ES-I3 (cell line): Measurements from ENCODE around the gene SBDS.
"Not testable (repeated sequence)": the region's sequence is repeated elsewhere in the genome, so short reads cannot be mapped to it uniquely, and the experiment has no call there.

Experiments used
- H3K36me3 ChIP-seq: 2 replicates; pipeline ENCODE4 v1.6.1; 2013; ENCODE audit warnings: mild to moderate bottlenecking, low read length, control low read depth, moderate library complexity; ENCODE audit not compliant: insufficient read depth
- H3K4me1 ChIP-seq: 2 replicates; pipeline ENCODE4 v1.6.1; 2013; ENCODE audit warnings: mild to moderate bottlenecking, control low read depth, low read length; ENCODE audit not compliant: insufficient read depth
- H3K9ac ChIP-seq: 2 replicates; pipeline ENCODE4 v1.6.1; 2013; ENCODE audit warnings: low read depth, mild to moderate bottlenecking, low read length, moderate library complexity
- H3K9me3 ChIP-seq: 2 replicates; pipeline ENCODE4 v1.6.1; 2013; ENCODE audit warnings: mild to moderate bottlenecking, low read length, moderate library complexity; ENCODE audit not compliant: control insufficient read depth, insufficient read depth

SBDS gene

GRCh38 chr7:66969001-66969400 is 26.4 kb downstream of the SBDS start:
- H3K9me3 ChIP-seq, H3K9ac ChIP-seq, H3K36me3 ChIP-seq, H3K4me1 ChIP-seq: not testable (repeated sequence)

- H3K9ac ChIP-seq, result no peak overlapping the region
- no peaks in the 10 kb centered on the region; the same call in 1 of the 2 replicates for H3K36me3 ChIP-seq
- no peaks in the 10 kb centered on the region for H3K4me1 ChIP-seq
- no peaks in the 10 kb centered on the region for H3K9me3 ChIP-seq
These were observed 28.4 kb downstream of the SBDS start for GRCh38 chr7:66967029-66967428.

GRCh38 chr7:66964411-66964810 is 31.0 kb downstream of the SBDS start:
- no peaks in the 10 kb centered on the region for H3K4me1 ChIP-seq
- no peaks in the 10 kb centered on the region; the same call in 1 of the 2 replicates for H3K36me3 ChIP-seq
- H3K9ac ChIP-seq, result no peak overlapping the region
- H3K9me3 ChIP-seq, result no peaks in the 10 kb centered on the region

GRCh38 chr7:66961096-66961495 is 34.3 kb downstream of the SBDS start:
- H3K4me1 ChIP-seq, result no peaks in the 10 kb centered on the region
- peaks cover 8% of the 10 kb centered on the region for H3K36me3 ChIP-seq
- no peaks in the 10 kb centered on the region for H3K9me3 ChIP-seq
- H3K9ac ChIP-seq, result no peak overlapping the region

- H3K9ac ChIP-seq, result no peak overlapping the region
- no peaks in the 10 kb centered on the region for H3K9me3 ChIP-seq
- no peaks in the 10 kb centered on the region for H3K4me1 ChIP-seq
- peaks cover 15% of the 10 kb centered on the region for H3K36me3 ChIP-seq
These were observed 35.2 kb downstream of the SBDS start for GRCh38 chr7:66960192-66960591.

- Histone ChIP-seq H3K4me1 (no peaks in the 10 kb centered on the region), H3K36me3 (peaks cover 21% of the 10 kb centered on the region), H3K9me3 (no peaks in the 10 kb centered on the region), H3K9ac (no peak overlapping the region)
These were observed 36.6 kb downstream of the SBDS start for GRCh38 chr7:66958538-66959350.

GRCh38 chr7:66957595-66958290 is 37.6 kb downstream of the SBDS start:
- H3K9ac ChIP-seq, result no peak overlapping the region
- H3K9me3 ChIP-seq, result no peaks in the 10 kb centered on the region
- H3K36me3 ChIP-seq, result peaks cover 21% of the 10 kb centered on the region
- peaks cover 4% of the 10 kb centered on the region; the same call in 1 of the 2 replicates for H3K4me1 ChIP-seq

- peaks cover 11% of the 10 kb centered on the region; the same call in 1 of the 2 replicates for H3K4me1 ChIP-seq
- no peaks in the 10 kb centered on the region for H3K9me3 ChIP-seq
- peaks cover 25% of the 10 kb centered on the region for H3K36me3 ChIP-seq
- H3K9ac ChIP-seq, result no peak overlapping the region
These were observed 42.4 kb downstream of the SBDS start for GRCh38 chr7:66953044-66953427.

- Histone ChIP-seq H3K9me3 (no peaks in the 10 kb centered on the region), H3K4me1 (peaks cover 11% of the 10 kb centered on the region; the same call in 1 of the 2 replicates), H3K36me3 (peaks cover 28% of the 10 kb centered on the region), H3K9ac (no peak overlapping the region)
These were observed 42.9 kb downstream of the SBDS start for GRCh38 chr7:66952343-66953043.

- peaks cover 25% of the 10 kb centered on the region for H3K36me3 ChIP-seq
- H3K9ac ChIP-seq, result no peak overlapping the region
- H3K9me3 ChIP-seq, result no peaks in the 10 kb centered on the region
- H3K4me1 ChIP-seq, result peaks cover 11% of the 10 kb centered on the region; the same call in 1 of the 2 replicates
These were observed 44.6 kb downstream of the SBDS start for GRCh38 chr7:66950763-66951162.

- H3K4me1 ChIP-seq, result peaks cover 11% of the 10 kb centered on the region; the same call in 1 of the 2 replicates
These were observed 45.1 kb downstream of the SBDS start for GRCh38 chr7:66950311-66950710.

GRCh38 chr7:66948480-66949109 is 46.8 kb downstream of the SBDS start:
- Histone ChIP-seq H3K9ac (no peak overlapping the region), H3K4me1 (peaks cover 11% of the 10 kb centered on the region; the same call in 1 of the 2 replicates), H3K9me3 (no peaks in the 10 kb centered on the region), H3K36me3 (peaks cover 12% of the 10 kb centered on the region)

More at GRCh38 chr7:66950311-66950710, 45.1 kb downstream of the SBDS start:
- Histone ChIP-seq H3K9ac (no peak overlapping the region), H3K36me3 (peaks cover 20% of the 10 kb centered on the region), H3K9me3 (no peaks in the 10 kb centered on the region)

- Histone ChIP-seq H3K9ac (no peak overlapping the region), H3K36me3 (peaks cover 16% of the 10 kb centered on the region), H3K4me1 (no peaks in the 10 kb centered on the region), H3K9me3 (no peaks in the 10 kb centered on the region)
These were observed 48.8 kb downstream of the SBDS start for GRCh38 chr7:66946545-66946944.

- H3K36me3 ChIP-seq, result peaks cover 3% of the 10 kb centered on the region
- H3K4me1 ChIP-seq, result no peaks in the 10 kb centered on the region
- no peak overlapping the region for H3K9ac ChIP-seq
- no peaks in the 10 kb centered on the region for H3K9me3 ChIP-seq
These were observed 56.1 kb downstream of the SBDS start for GRCh38 chr7:66939325-66939724.
